Vagina (tissue), 2 donors: ENCODE results near the gene UMODL1.

Source experiments
- CTCF ChIP-seq, 3 experiments: fragments of 450-650 bp in 2 of 3; fragments of 200-600 bp in 1 of 3; sonication (generic) in 1 of 3; IDR thresholded peaks; one replicate each; pipeline ENCODE4 v1.5.1; 2017 to 2019; ENCODE audit warnings: antibody characterized with exemption in 3 of 3, mild to moderate bottlenecking in 2 of 3, moderate library complexity in 2 of 3
- POLR2A ChIP-seq, 2 donors: fragments of 450-650 bp; IDR thresholded peaks; one replicate each; pipeline ENCODE4 v1.6.1; 2017; ENCODE audit warnings: antibody characterized with exemption in 2 of 2, mild to moderate bottlenecking in 2 of 2, moderate library complexity in 2 of 2
- POLR2AphosphoS5 ChIP-seq, 2 donors: sonication (generic); formaldehyde crosslinking; IDR thresholded peaks; one replicate each; pipeline ENCODE4 v1.9.0; 2017; ENCODE audit warnings: antibody characterized with exemption in 2 of 2, mild to moderate bottlenecking in 2 of 2, low read depth in 1 of 2; ENCODE audit not compliant: insufficient read depth in 1 of 2

DNA sequence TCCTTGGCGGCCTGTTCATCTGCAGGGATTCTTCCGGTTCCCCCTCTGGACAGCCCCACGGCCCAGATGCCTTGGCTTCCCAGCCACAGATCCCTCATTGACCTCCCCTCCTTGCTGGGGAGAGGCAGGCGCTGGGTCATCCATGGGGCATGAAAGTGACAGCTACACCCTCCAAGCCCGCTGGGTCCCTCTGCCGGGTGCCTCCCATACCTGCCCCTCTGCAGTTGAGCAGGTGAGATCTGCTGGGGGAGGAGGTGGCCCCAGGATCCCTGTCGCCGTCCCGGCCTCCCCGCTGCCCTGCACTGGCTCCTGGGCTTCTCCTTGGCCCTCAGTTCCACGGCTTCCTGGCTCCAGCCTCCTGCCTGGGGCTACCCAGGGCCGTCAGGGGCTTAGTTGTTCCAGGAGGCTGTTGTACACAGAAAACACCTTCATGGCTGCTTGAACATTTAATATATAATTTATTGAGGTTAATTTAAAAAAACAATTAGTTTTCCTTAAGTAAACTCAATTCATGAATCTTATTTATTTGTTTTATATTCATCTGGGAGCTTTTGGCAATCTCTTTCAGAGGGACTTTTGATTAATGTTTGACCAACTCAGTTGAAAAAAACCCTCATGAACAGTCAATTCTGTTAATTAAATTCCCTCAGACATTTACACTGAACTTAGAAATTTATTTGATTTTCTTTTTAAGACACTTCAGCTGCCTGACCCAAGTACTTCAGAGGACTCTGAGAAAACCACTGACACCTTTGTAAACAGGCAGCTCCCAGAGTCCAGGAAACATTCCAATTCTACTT is 80.2 kb downstream of the UMODL1 start:
- no peak for TF ChIP-seq POLR2A (IDR thresholded peaks at IDR 0.05)
- no peak for TF ChIP-seq CTCF (IDR thresholded peaks at IDR 0.05)
- TF ChIP-seq POLR2AphosphoS5 (IDR thresholded peaks at IDR 0.05; ENCODE audit: insufficient read depth in 1 of 2, low read depth in 1 of 2) = no peak
